Natural killer cell (primary cell): Measurements from ENCODE around the gene OR51A7. TPM values are rescaled to one million over a fixed set of nuclear protein-coding genes. Genes with fewer than 3 reads are reported as not detected.

ENCODE experiments used
- ATAC-seq, 3 donors: fragments of 150-1000 bp in 2 of 3; fragments of 200-7000 bp in 1 of 3; cut with Tn5 transposase; 1 replicate in 1 of 3; 2 replicates in 2 of 3; pipeline ENCODE4 v1.10.0; 2021; ENCODE audit warnings: mild to moderate bottlenecking in 2 of 3, moderate library complexity in 2 of 3
- DNase-seq, 2 donors: peaks; one replicate each; pipeline versions ENCODE4 v3.0.0 to v3.0.0-alpha.2; 2013 to 2021; ENCODE audit warnings: mixed read lengths in 1 of 2
- H3K27ac ChIP-seq: one replicate; pipeline ENCODE4 v1.5.1; 2013; ENCODE audit warnings: mild to moderate bottlenecking, low read length
- H3K27me3 ChIP-seq: one replicate; pipeline ENCODE4 v1.6.1; 2013; ENCODE audit warnings: low read length; ENCODE audit not compliant: control insufficient read depth, insufficient read depth
- H3K36me3 ChIP-seq: one replicate; pipeline ENCODE4 v1.6.1; 2013; ENCODE audit warnings: low read length; ENCODE audit not compliant: control insufficient read depth, insufficient read depth
- H3K4me1 ChIP-seq: one replicate; pipeline ENCODE4 v1.6.1; 2013; ENCODE audit warnings: low read length; ENCODE audit not compliant: control insufficient read depth, insufficient read depth
- H3K4me3 ChIP-seq: one replicate; pipeline ENCODE4 v1.5.1; 2013; ENCODE audit warnings: low read length
- H3K9me3 ChIP-seq: one replicate; pipeline ENCODE4 v1.6.1; 2013; ENCODE audit warnings: low read length; ENCODE audit not compliant: control insufficient read depth, insufficient read depth
- H3K27ac Mint-ChIP-seq, 2 donors: one replicate each; pipeline ENCODE4 v1.8.0; 2022; ENCODE audit warnings: mild to moderate bottlenecking in 2 of 2, mixed read lengths in 2 of 2, moderate library complexity in 1 of 2
- H3K27me3 Mint-ChIP-seq, 2 donors: one replicate each; pipeline ENCODE4 v1.8.0; 2022; ENCODE audit warnings: low read depth in 2 of 2, mixed read lengths in 2 of 2
- H3K36me3 Mint-ChIP-seq: one replicate; pipeline ENCODE4 v1.8.0; 2022; ENCODE audit warnings: mixed read lengths
- H3K4me1 Mint-ChIP-seq, 2 donors: one replicate each; pipeline ENCODE4 v1.8.0; 2022; ENCODE audit warnings: mixed read lengths in 2 of 2
- H3K4me3 Mint-ChIP-seq: one replicate; pipeline ENCODE4 v1.8.0; 2022; ENCODE audit warnings: mild to moderate bottlenecking, moderate library complexity, mixed read lengths
- H3K9me3 Mint-ChIP-seq, 2 donors: one replicate each; pipeline ENCODE4 v1.8.0; 2022; ENCODE audit warnings: mixed read lengths in 2 of 2
- CTCF ChIP-seq: fragments of 200-600 bp; IDR thresholded peaks from one replicate; pipeline ENCODE4 v1.8.0; 2022; ENCODE audit warnings: antibody characterized with exemption
- WGBS: methylation state at CpG from one replicate; pipeline ENCODE4 v1.1.7; 2013; ENCODE audit warnings: missing lambda C conversion rate; ENCODE audit not compliant: insufficient coverage; 5-methylcytosine and 5-hydroxymethylcytosine counted together
- intact Hi-C: fragments of 100-400 bp; cut with micrococcal nuclease; formaldehyde crosslinking; loops from one replicate; pipeline ENCODE4 v1.14.2; 2022
- total RNA-seq, 4 donors: library from RNA; stranded (reverse); fragments of 120-200 nt in 1 of 4; gene quantifications; one replicate each; pipeline versions ENCODE4 v1.2.3 to v1.2.4, GENCODE V29; 2013 to 2022

The OR51A7 gene
- total RNA-seq, 3 donors from 2014 or later (not counting 1 experiment from before 2014, with no cell fraction given): not detected

- H3K27me3 Mint-ChIP-seq: no peaks in the 10 kb centered on the region
- ATAC-seq (no peak), DNase-seq (no peak)
- no peaks in the 10 kb centered on the region for H3K36me3 Mint-ChIP-seq
- H3K27ac Mint-ChIP-seq: no peak overlapping the region
- TF ChIP-seq CTCF: no peak
- no peaks in the 10 kb centered on the region for H3K36me3 ChIP-seq
- intact Hi-C loops: no loop called here
- H3K4me1 ChIP-seq: no peaks in the 10 kb centered on the region
- H3K9me3 ChIP-seq: no peaks in the 10 kb centered on the region
- H3K4me3 ChIP-seq: no peak overlapping the region
- H3K27me3 ChIP-seq: no peaks in the 10 kb centered on the region
- H3K4me1 Mint-ChIP-seq: no peaks in the 10 kb centered on the region
- H3K4me3 Mint-ChIP-seq: no peak overlapping the region
- 77% methylated on average over 2 of the region's 2 CpGs for WGBS
- H3K9me3 Mint-ChIP-seq: peaks cover 0 to 12% of the 10 kb centered on the region in 2 donors
- H3K27ac ChIP-seq: no peak overlapping the region
Observed at GRCh38 chr11:4890279-4890678, 13.3 kb upstream of the OR51A7 start.

- H3K9me3 ChIP-seq: no peaks in the 10 kb centered on the region
- TF ChIP-seq CTCF: no peak
- Mint-ChIP-seq H3K9me3 (peaks cover 0 to 12% of the 10 kb centered on the region in 2 donors), H3K36me3 (no peaks in the 10 kb centered on the region), H3K4me3 (no peak overlapping the region), H3K27me3 (no peaks in the 10 kb centered on the region), H3K27ac (no peak overlapping the region), H3K4me1 (no peaks in the 10 kb centered on the region)
- H3K36me3 ChIP-seq: no peaks in the 10 kb centered on the region
- H3K27ac ChIP-seq: no peak overlapping the region
- DNase-seq: no peak
- no peak overlapping the region for H3K4me3 ChIP-seq
- no peak for ATAC-seq
- intact Hi-C loops: no loop called here
- H3K27me3 ChIP-seq: no peaks in the 10 kb centered on the region
- 100% methylated on average over 1 of the region's 1 CpG for WGBS
- no peaks in the 10 kb centered on the region for H3K4me1 ChIP-seq
Observed at GRCh38 chr11:4891996-4892640, 11.5 kb upstream of the OR51A7 start.

- Histone ChIP-seq H3K27ac (no peak overlapping the region), H3K9me3 (peaks cover 2% of the 10 kb centered on the region), H3K4me3 (no peak overlapping the region), H3K36me3 (no peaks in the 10 kb centered on the region), H3K4me1 (no peaks in the 10 kb centered on the region), H3K27me3 (no peaks in the 10 kb centered on the region)
- intact Hi-C loops: no loop called here
- Mint-ChIP-seq H3K36me3 (no peaks in the 10 kb centered on the region), H3K27me3 (no peaks in the 10 kb centered on the region), H3K4me1 (no peaks in the 10 kb centered on the region), H3K9me3 (peaks cover 0 to 1% of the 10 kb centered on the region in 2 donors), H3K4me3 (no peak overlapping the region), H3K27ac (no peak overlapping the region)
- DNase-seq (no peak), ATAC-seq (no peak)
- TF ChIP-seq CTCF: no peak
Observed at GRCh38 chr11:4916581-4916980, 13.0 kb downstream of the OR51A7 start.

GRCh38 chr11:4919250-4919649, 15.7 kb downstream of the OR51A7 start, which contains the start of gene OR51G2:
Gene OR51G2, minus strand, starts transcription at chr11:4919350. Its CDS starts 3,687 bp downstream, at chr11:4915663.
- Mint-ChIP-seq H3K27ac (no peak within 1 kb of the TSS), H3K4me3 (no peak within 1 kb of the TSS), H3K27me3 (peaks cover 0 to 6% of the 10 kb centered on the region in 2 donors), H3K4me1 (no peaks in the 10 kb centered on the region), H3K9me3 (peaks cover 5 to 6% of the 10 kb centered on the region in 2 donors), H3K36me3 (no peaks in the 10 kb centered on the region)
- H3K27ac ChIP-seq: no peak within 1 kb of the TSS
- 91% methylated on average over 4 of the region's 4 CpGs for WGBS
- H3K27me3 ChIP-seq: no peaks in the 10 kb centered on the region
- no peak for TF ChIP-seq CTCF
- DNase-seq (no peak), ATAC-seq (no peak)
- H3K36me3 ChIP-seq: no peaks in the 10 kb centered on the region
- H3K9me3 ChIP-seq: no peaks in the 10 kb centered on the region
- intact Hi-C loops: no loop called here
- H3K4me1 ChIP-seq: no peaks in the 10 kb centered on the region
- H3K4me3 ChIP-seq: no peak within 1 kb of the TSS
